ENCODE results near the gene HES5. TPM values are rescaled to one million over a fixed set of nuclear protein-coding genes. Genes with fewer than 3 reads are reported as not detected.

Gene HES5
- total RNA-seq, 1 donor from 2014 or later, result not detected

DNA sequence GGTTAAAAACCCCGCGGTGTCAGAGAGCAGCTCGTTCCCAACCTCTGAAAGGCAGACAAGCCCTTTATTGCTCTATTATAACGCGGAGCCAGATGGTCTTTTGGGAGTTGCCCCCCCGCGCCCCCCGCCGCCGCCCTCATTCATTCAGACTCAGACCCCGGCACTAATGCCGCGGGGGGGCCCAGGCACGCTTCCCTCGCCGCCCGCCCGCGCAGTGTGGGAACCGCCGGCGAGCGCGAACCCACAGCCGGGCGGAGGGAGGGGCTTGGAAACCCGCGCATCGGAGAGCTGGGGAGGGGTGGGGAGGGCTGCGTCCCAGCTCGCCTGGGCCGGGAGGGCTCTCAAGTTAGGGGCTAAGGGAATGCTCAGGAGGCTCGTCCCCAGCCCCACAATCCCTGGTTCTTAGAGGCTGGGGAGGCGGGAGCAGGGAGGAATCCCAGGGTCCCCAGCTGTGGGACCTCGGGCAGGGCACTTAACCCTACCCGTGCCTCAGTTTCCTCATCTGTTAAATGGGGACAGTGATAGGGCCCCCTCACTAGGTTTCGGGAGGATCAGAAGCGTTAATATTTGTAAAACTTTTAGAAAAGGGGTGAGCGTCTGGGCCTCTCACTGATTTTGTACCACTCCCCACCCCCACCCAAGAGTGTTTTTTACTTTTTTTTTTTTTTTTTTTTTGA lies 10.9 kb upstream of the HES5 start:
- Mint-ChIP-seq H3K27me3 (ENCODE audit: low read depth) (peaks cover 12% of the 10 kb centered on the region), H3K27ac (no peak overlapping the region), H3K4me1 (ENCODE audit: low read depth) (no peaks in the 10 kb centered on the region), H3K36me3 (ENCODE audit: low read depth) (no peaks in the 10 kb centered on the region), H3K9me3 (no peaks in the 10 kb centered on the region), H3K4me3 (ENCODE audit: low read depth) (no peak overlapping the region)
- intact Hi-C loops (cut with micrococcal nuclease), result loop anchor here (10.0 kb wide), 1 partner anchor 104 kb away; no protein-coding TSS in a partner anchor
- DNase-seq (ENCODE audit: low spot score), result no peak

- Mint-ChIP-seq H3K36me3 (ENCODE audit: low read depth) (no peaks in the 10 kb centered on the region), H3K27ac (no peak overlapping the region), H3K4me3 (ENCODE audit: low read depth) (no peak overlapping the region), H3K4me1 (ENCODE audit: low read depth) (no peaks in the 10 kb centered on the region), H3K27me3 (ENCODE audit: low read depth) (peaks cover 18% of the 10 kb centered on the region), H3K9me3 (no peaks in the 10 kb centered on the region)
- no peak for DNase-seq (ENCODE audit: low spot score)
- intact Hi-C loops (cut with micrococcal nuclease), result no loop called here
Measured at GRCh38 chr1:2539312-2539907, 9.3 kb upstream of the HES5 start.

DNA sequence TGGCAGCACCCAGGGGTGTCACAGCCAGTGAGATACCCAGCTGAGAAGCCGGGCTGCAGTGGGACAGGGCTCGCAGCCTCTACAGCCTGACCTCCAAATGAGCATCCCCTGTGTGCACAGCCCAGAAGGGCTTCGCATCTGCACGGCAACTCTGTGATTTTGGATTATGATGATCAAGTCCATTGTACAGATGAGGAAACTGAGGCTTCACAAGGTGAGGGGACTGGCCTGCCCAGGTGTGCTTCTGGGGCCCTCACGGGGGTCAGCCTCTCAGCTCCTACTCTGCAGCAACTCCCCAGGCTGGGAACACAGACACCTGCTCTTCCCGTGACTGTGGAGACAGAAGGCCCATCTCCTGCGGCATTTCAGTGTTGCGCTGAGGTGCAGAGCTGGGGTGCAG lies 8.8 kb upstream of the HES5 start:
- Mint-ChIP-seq H3K27ac (no peak overlapping the region), H3K27me3 (ENCODE audit: low read depth) (peaks cover 21% of the 10 kb centered on the region), H3K36me3 (ENCODE audit: low read depth) (no peaks in the 10 kb centered on the region), H3K9me3 (no peaks in the 10 kb centered on the region), H3K4me1 (ENCODE audit: low read depth) (no peaks in the 10 kb centered on the region), H3K4me3 (ENCODE audit: low read depth) (no peak overlapping the region)
- intact Hi-C loops (cut with micrococcal nuclease), result no loop called here
- DNase-seq (ENCODE audit: low spot score), result no peak

DNA sequence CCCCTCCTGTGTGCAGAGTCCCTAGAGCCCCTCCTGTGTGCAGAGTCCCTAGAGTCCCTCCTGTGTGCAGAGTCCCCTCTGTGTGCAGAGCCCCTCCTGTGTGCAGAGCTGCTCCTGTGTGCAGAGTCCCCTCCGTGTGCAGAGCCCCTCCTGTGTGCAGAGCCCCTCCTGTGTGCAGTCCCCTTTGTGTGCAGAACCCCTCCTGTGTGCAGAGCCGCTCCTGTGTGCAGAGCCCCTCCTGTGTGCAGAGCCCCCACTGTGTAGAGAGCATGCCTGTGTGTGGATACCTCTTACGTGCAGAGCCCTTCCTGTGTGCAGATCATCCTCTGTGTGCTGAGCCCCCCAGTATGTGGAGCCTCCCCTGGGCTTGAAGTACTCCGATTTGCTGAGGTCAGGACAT lies 8.3 kb upstream of the HES5 start:
- no peak for DNase-seq (ENCODE audit: low spot score)
- no peaks in the 10 kb centered on the region for H3K36me3 Mint-ChIP-seq (ENCODE audit: low read depth)
- intact Hi-C loops (cut with micrococcal nuclease), result no loop called here
- no peaks in the 10 kb centered on the region for H3K9me3 Mint-ChIP-seq
- no peak overlapping the region for H3K4me3 Mint-ChIP-seq (ENCODE audit: low read depth)
- H3K27me3 Mint-ChIP-seq (ENCODE audit: low read depth), result peaks cover 25% of the 10 kb centered on the region
- no peaks in the 10 kb centered on the region for H3K4me1 Mint-ChIP-seq (ENCODE audit: low read depth)
- no peak overlapping the region for H3K27ac Mint-ChIP-seq

DNA sequence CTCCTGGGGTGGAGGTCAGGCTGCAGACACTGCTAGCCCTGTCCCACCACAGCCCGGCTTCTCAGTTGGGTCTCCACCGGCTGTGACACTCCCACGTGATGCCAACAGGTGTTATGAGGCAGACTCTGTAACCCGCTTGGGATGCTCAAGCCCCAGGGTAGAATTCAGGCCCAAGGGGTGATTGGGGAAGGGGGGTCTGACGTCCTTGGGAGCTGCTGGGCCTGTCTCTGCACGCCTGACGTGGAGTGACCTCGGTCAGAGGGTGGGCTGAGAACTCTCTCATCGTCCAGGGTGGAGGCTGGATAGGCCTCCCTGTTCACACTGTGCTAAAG lies 7.7 kb upstream of the HES5 start:
- H3K27me3 Mint-ChIP-seq (ENCODE audit: low read depth), result peaks cover 28% of the 10 kb centered on the region
- no peaks in the 10 kb centered on the region for H3K36me3 Mint-ChIP-seq (ENCODE audit: low read depth)
- intact Hi-C loops (cut with micrococcal nuclease), result no loop called here
- H3K4me1 Mint-ChIP-seq (ENCODE audit: low read depth), result no peaks in the 10 kb centered on the region
- no peak overlapping the region for H3K27ac Mint-ChIP-seq
- no peaks in the 10 kb centered on the region for H3K9me3 Mint-ChIP-seq
- no peak for DNase-seq (ENCODE audit: low spot score)
- no peak overlapping the region for H3K4me3 Mint-ChIP-seq (ENCODE audit: low read depth)

GRCh38 chr1:2535981-2536380 lies 5.9 kb upstream of the HES5 start:
- H3K36me3 Mint-ChIP-seq (ENCODE audit: low read depth), result no peaks in the 10 kb centered on the region
- H3K4me1 Mint-ChIP-seq (ENCODE audit: low read depth), result no peaks in the 10 kb centered on the region
- intact Hi-C loops (cut with micrococcal nuclease), result no loop called here
- no peak overlapping the region for H3K27ac Mint-ChIP-seq
- H3K4me3 Mint-ChIP-seq (ENCODE audit: low read depth), result no peak overlapping the region
- H3K9me3 Mint-ChIP-seq, result no peaks in the 10 kb centered on the region
- peaks cover 31% of the 10 kb centered on the region for H3K27me3 Mint-ChIP-seq (ENCODE audit: low read depth)
- no peak for DNase-seq (ENCODE audit: low spot score)

- H3K4me3 Mint-ChIP-seq (ENCODE audit: low read depth), result no peak overlapping the region
Measured at GRCh38 chr1:2535455-2535854, 5.4 kb upstream of the HES5 start.

DNA sequence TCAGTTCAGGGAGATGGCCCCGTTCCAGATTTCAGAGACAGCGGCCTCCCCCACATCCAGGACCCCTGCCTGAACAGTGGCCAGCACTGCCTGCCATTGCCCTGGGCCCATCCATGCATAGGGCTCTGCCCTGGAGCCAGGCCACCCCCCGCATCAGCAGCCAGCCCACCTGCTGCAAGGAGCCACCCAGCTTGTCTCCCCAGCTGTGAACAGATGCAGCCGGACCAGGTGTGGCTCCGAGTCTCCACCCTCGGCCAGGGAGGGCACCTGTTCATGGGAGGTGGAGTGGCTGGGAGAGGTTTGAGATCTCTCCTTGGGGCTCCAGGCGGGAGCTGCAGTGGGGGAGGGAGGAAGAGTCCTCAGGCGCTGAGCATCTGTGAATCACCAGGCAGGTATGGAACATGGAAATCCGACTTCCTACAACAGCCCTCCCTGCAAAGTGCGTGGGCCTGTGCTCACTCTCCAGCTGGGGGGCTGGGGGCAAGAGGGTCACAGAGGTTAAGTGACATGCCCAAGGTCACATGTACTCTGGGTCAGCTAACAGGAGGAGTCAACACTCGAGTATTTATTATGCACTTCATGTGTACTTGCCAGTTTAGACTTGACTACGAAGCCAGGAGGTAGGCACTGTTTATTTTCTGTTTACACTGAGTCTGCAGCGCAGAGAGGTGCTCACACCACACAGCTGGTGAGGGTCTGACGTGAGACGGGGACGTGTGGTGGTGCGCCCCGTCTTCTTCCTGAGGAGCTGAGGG lies 4.8 kb upstream of the HES5 start:
- Mint-ChIP-seq H3K27ac (no peak overlapping the region), H3K9me3 (no peaks in the 10 kb centered on the region), H3K4me3 (ENCODE audit: low read depth) (no peak overlapping the region), H3K4me1 (ENCODE audit: low read depth) (no peaks in the 10 kb centered on the region), H3K27me3 (ENCODE audit: low read depth) (peaks cover 36% of the 10 kb centered on the region), H3K36me3 (ENCODE audit: low read depth) (no peaks in the 10 kb centered on the region)
- DNase-seq (ENCODE audit: low spot score), result no peak
- intact Hi-C loops (cut with micrococcal nuclease), result no loop called here

More at GRCh38 chr1:2535455-2535854, 5.4 kb upstream of the HES5 start:
- Mint-ChIP-seq H3K27me3 (ENCODE audit: low read depth) (peaks cover 36% of the 10 kb centered on the region), H3K9me3 (no peaks in the 10 kb centered on the region), H3K4me1 (ENCODE audit: low read depth) (no peaks in the 10 kb centered on the region), H3K27ac (no peak overlapping the region), H3K36me3 (ENCODE audit: low read depth) (no peaks in the 10 kb centered on the region)
- no peak for DNase-seq (ENCODE audit: low spot score)
- intact Hi-C loops (cut with micrococcal nuclease), result no loop called here

- intact Hi-C loops (cut with micrococcal nuclease), result no loop called here
- Mint-ChIP-seq H3K4me3 (ENCODE audit: low read depth) (no peak overlapping the region), H3K36me3 (ENCODE audit: low read depth) (no peaks in the 10 kb centered on the region), H3K27me3 (ENCODE audit: low read depth) (peaks cover 36% of the 10 kb centered on the region), H3K4me1 (ENCODE audit: low read depth) (no peaks in the 10 kb centered on the region), H3K27ac (no peak overlapping the region), H3K9me3 (no peaks in the 10 kb centered on the region)
- no peak for DNase-seq (ENCODE audit: low spot score)
Measured at GRCh38 chr1:2534315-2534686, 4.2 kb upstream of the HES5 start.

- H3K36me3 Mint-ChIP-seq (ENCODE audit: low read depth), result no peaks in the 10 kb centered on the region
- no peaks in the 10 kb centered on the region for H3K9me3 Mint-ChIP-seq
- no peak for DNase-seq (ENCODE audit: low spot score)
- no peak overlapping the region for H3K27ac Mint-ChIP-seq
- intact Hi-C loops (cut with micrococcal nuclease), result no loop called here
- peaks cover 40% of the 10 kb centered on the region for H3K27me3 Mint-ChIP-seq (ENCODE audit: low read depth)
- no peaks in the 10 kb centered on the region for H3K4me1 Mint-ChIP-seq (ENCODE audit: low read depth)
- no peak overlapping the region for H3K4me3 Mint-ChIP-seq (ENCODE audit: low read depth)
Measured at GRCh38 chr1:2533365-2533764, 3.3 kb upstream of the HES5 start.

- Mint-ChIP-seq H3K27ac (no peak overlapping the region), H3K4me1 (ENCODE audit: low read depth) (no peaks in the 10 kb centered on the region), H3K4me3 (ENCODE audit: low read depth) (no peak overlapping the region), H3K36me3 (ENCODE audit: low read depth) (no peaks in the 10 kb centered on the region), H3K9me3 (no peaks in the 10 kb centered on the region), H3K27me3 (ENCODE audit: low read depth) (peaks cover 40% of the 10 kb centered on the region)
- intact Hi-C loops (cut with micrococcal nuclease), result no loop called here
- no peak for DNase-seq (ENCODE audit: low spot score)
Measured at GRCh38 chr1:2532485-2533160, 2.6 kb upstream of the HES5 start.

DNA sequence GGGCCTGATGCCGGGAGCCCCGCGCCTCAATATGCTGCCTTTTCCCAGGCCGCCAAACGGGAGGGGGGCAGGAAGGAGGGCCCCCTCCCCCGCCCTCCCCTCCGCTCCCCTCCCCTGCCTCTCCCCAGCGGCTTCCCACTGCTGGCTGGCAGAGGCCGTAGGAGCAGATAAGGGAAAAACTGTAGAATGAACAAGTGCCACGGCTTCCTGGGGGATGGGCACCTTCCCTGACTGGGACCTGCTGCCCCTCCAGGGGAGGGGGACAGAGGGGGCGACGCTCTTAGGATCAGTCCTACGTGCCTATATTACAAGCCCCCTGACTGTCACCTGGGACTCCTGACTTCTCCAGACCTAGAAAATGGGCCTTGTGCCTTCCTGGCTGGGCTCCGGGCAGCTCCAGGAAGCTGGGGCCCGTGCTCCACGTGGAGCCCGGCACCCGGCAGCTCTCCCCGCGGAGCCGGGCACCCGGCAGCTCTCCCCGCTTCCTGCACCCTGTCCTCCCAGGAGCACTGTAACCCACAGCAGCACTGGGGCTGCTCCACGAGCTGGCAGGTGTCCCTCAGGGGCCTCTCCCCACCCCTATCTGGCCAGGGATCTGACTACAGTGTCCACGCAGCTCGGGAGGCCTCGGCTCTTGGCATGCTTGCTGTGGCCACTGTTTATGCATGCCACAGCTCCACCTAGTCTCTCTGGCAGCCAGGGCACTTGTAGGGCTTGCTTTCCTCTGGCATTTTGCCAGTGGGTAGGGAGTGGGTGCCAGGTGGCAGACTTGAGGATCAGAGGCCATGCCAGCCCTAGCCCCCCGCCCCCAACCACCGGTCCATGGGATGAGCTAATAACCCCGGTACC lies 674 bp upstream of the HES5 start:
- intact Hi-C loops (cut with micrococcal nuclease), result no loop called here
- Mint-ChIP-seq H3K27me3 (ENCODE audit: low read depth) (peaks cover 43% of the 10 kb centered on the region), H3K36me3 (ENCODE audit: low read depth) (no peaks in the 10 kb centered on the region), H3K27ac (no peak overlapping the region), H3K9me3 (no peaks in the 10 kb centered on the region), H3K4me1 (ENCODE audit: low read depth) (peaks cover 5% of the 10 kb centered on the region), H3K4me3 (ENCODE audit: low read depth) (no peak overlapping the region)
- DNase-seq (ENCODE audit: low spot score), result no peak
